ENCODE results near the gene LURAP1L. TPM values are rescaled to one million over a fixed set of nuclear protein-coding genes. Genes with fewer than 3 reads are reported as not detected.
A peak's percentile ranks its signal among the peaks of the same experiment; 100 is the strongest.

LURAP1L gene
- polyA plus RNA-seq, 3 donors = not detected

GRCh38 chr9:12771891-12772290 lies 2.9 kb upstream of the LURAP1L start:
- Mint-ChIP-seq H3K36me3 (peaks cover 0 to 2% of the 10 kb centered on the region in 2 donors), H3K27ac (no peak overlapping the region), H3K4me3 (peak overlapping the region in 1 of 2 donors; percentile 26), H3K4me1 (peaks cover 17% of the 10 kb centered on the region), H3K9me3 (peaks cover 0 to 7% (median 3%) of the 10 kb centered on the region in 7 donors), H3K27me3 (ENCODE audit: low read depth in 3 of 3) (peaks cover 34 to 43% (median 37%) of the 10 kb centered on the region in 3 donors)
- Histone ChIP-seq H3K4me2 (replicated peaks; ENCODE audit: extremely low read depth, low read length, poor library complexity, severe bottlenecking) (no peak overlapping the region), H2AFZ (ENCODE audit: insufficient read depth, low read depth, low read length, poor library complexity, severe bottlenecking) (no peak overlapping the region), H3K36me3 (replicated peaks in 1 of 2; ENCODE audit: control insufficient read depth in 1 of 2, insufficient read depth in 2 of 2, low read length in 2 of 2) (no peaks in the 10 kb centered on the region), H3K4me1 (ENCODE audit: control insufficient read depth in 1 of 2, insufficient read depth in 2 of 2, low read length in 2 of 2) (peaks cover 12 to 16% of the 10 kb centered on the region in 2 donors), H3K9ac (ENCODE audit: insufficient read depth, low read length, poor library complexity, severe bottlenecking) (no peak overlapping the region), H3K9me3 (replicated peaks in 1 of 2; ENCODE audit: control insufficient read depth in 1 of 2, insufficient read depth in 1 of 2, low read length in 2 of 2) (peaks cover 0 to 8% of the 10 kb centered on the region in 2 donors), H3K27ac (ENCODE audit: low read depth in 1 of 2, low read length in 2 of 2) (no peak overlapping the region), H4K20me1 (ENCODE audit: insufficient read depth, low read length) (no peaks in the 10 kb centered on the region), H3K79me2 (ENCODE audit: insufficient read depth, low read length) (no peaks in the 10 kb centered on the region), H3K4me3 (replicated peaks in 1 of 3; ENCODE audit: low read depth in 2 of 3, low read length in 3 of 3) (no peak overlapping the region), H3K27me3 (ENCODE audit: control insufficient read depth in 2 of 2, insufficient read depth in 2 of 2, low read length in 2 of 2) (peaks cover 24 to 37% of the 10 kb centered on the region in 2 donors)
- no peak for TF ChIP-seq CTCF (IDR thresholded peaks at IDR 0.05)
- DNase-seq = no peak
- WGBS (ENCODE audit: insufficient coverage) = no CpG with 5 or more reads among the region's 3 CpGs
- intact Hi-C loops (cut with micrococcal nuclease) = no loop called here

- Histone ChIP-seq H3K4me1 (ENCODE audit: control insufficient read depth in 1 of 2, insufficient read depth in 2 of 2, low read length in 2 of 2) (peaks cover 12 to 16% of the 10 kb centered on the region in 2 donors), H3K4me3 (replicated peaks in 1 of 3; ENCODE audit: low read depth in 2 of 3, low read length in 3 of 3) (no peak overlapping the region), H2AFZ (ENCODE audit: insufficient read depth, low read depth, low read length, poor library complexity, severe bottlenecking) (no peak overlapping the region), H4K20me1 (ENCODE audit: insufficient read depth, low read length) (no peaks in the 10 kb centered on the region), H3K9ac (ENCODE audit: insufficient read depth, low read length, poor library complexity, severe bottlenecking) (no peak overlapping the region), H3K27ac (ENCODE audit: low read depth in 1 of 2, low read length in 2 of 2) (no peak overlapping the region), H3K27me3 (ENCODE audit: control insufficient read depth in 2 of 2, insufficient read depth in 2 of 2, low read length in 2 of 2) (peaks cover 24 to 37% of the 10 kb centered on the region in 2 donors), H3K4me2 (replicated peaks; ENCODE audit: extremely low read depth, low read length, poor library complexity, severe bottlenecking) (no peak overlapping the region), H3K36me3 (replicated peaks in 1 of 2; ENCODE audit: control insufficient read depth in 1 of 2, insufficient read depth in 2 of 2, low read length in 2 of 2) (no peaks in the 10 kb centered on the region), H3K79me2 (ENCODE audit: insufficient read depth, low read length) (no peaks in the 10 kb centered on the region), H3K9me3 (replicated peaks in 1 of 2; ENCODE audit: control insufficient read depth in 1 of 2, insufficient read depth in 1 of 2, low read length in 2 of 2) (peaks cover 0 to 8% of the 10 kb centered on the region in 2 donors)
- peaks cover 34 to 45% (median 41%) of the 10 kb centered on the region in 3 donors for H3K27me3 Mint-ChIP-seq (ENCODE audit: low read depth in 3 of 3)
- H3K9me3 Mint-ChIP-seq = peaks cover 0 to 7% (median 3%) of the 10 kb centered on the region in 7 donors
- intact Hi-C loops (cut with micrococcal nuclease) = no loop called here
- H3K36me3 Mint-ChIP-seq = peaks cover 0 to 2% of the 10 kb centered on the region in 2 donors
- DNase-seq = no peak
- H3K4me3 Mint-ChIP-seq = peak overlapping the region in 1 of 2 donors; percentile 11
- no peak overlapping the region for H3K27ac Mint-ChIP-seq
- no CpG with 5 or more reads among the region's 2 CpGs for WGBS (ENCODE audit: insufficient coverage)
- TF ChIP-seq CTCF (IDR thresholded peaks at IDR 0.05) = no peak
- H3K4me1 Mint-ChIP-seq = peaks cover 17% of the 10 kb centered on the region
Observed at GRCh38 chr9:12773562-12773961, 1.3 kb upstream of the LURAP1L start.
